Measurements from ENCODE around the gene MS4A1.
"Not testable (repeated sequence)": the region's sequence is repeated elsewhere in the genome, so short reads cannot be mapped to it uniquely, and the experiment has no call there.

The MS4A1 gene

DNA sequence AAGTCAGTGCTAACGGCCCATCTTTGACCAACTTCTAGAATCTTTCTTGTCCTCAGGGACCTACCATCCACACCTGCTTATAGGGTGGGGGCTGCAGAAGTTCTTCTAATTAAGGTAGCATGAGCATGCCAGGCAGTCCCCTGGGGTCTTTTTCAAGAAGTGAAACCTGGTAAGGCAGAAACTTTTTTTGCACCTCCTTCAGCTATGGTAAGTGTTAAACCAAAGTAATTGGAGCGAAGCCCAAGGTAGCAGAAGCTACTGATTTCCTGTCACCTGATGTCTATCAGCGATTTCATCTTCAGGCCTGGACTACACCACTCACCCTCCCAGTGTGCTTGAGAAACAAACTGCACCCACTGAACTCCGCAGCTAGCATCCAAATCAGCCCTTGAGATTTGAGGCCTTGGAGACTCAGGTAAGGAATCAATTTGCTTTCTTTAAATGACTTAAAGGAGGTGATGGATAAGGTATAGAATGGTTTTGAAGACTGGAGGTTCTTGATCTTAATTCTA lies at the start of gene MS4A1:
MS4A1 (plus strand) TSS at position 317 of the 512 bp plus-strand sequence. CDS start 6,528 bp downstream, outside the sequence.
- in situ Hi-C loops (cut with HindIII; ENCODE audit: low sequenced_read_pairs), result no loop called here

DNA sequence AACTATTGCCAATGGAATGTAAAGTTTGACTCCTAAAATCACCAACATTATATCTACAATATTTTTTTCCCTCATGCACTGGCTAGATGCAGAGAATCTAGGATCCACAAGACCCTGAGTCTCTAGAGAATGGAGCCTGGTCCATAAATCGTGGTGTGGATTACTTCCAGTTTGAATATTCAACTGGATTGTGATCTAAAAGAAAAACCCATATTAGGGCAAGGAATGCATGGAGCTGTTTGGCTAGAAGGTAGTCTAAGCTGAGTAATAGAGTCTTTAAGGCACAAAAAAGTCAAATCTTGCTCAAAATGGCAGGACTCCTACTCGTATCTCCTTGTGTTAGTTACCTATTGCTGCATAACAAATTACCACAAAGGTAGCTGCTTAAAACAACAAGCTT lies 35.6 kb upstream of the MS4A1 start:
- in situ Hi-C loops (cut with HindIII; ENCODE audit: low sequenced_read_pairs), result no loop called here

DNA sequence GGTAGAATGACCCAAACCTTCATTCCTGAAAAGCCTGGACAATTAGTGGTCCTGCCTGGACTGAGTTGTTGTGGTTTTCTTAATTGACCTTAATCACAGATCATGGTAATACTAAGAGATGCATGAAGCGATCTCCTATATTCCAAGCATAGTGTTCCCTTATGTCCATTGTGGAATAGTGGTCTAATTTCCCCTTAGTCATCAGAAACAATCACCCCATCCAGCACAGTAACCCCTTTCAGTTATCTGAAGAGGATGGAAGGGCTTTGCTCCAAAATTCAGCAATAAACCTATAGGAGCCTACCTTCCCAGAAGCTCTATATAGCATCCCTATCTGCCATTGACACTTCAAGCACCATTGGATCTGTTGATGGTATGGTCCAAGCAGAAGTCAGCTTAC lies 33.0 kb upstream of the MS4A1 start:
- in situ Hi-C loops (cut with HindIII; ENCODE audit: low sequenced_read_pairs), result no loop called here

DNA sequence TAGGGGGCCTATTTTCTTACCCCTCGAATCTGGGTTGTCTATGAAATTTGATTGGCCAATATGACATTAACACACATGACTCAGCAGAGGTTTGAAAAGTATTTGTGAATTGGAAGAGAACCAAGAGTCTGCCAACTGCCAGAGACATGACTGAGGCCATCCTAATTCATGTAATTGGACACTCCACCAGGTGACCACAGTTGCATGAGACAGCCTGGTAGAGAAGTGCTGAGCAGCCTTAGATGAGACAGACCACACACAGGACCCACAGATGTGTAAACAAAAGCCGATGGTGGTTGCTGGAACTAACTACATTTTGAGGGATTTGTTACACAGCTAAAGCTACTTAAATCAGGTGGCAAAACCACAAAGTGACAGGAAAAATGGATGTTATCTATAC lies 27.1 kb upstream of the MS4A1 start:
- in situ Hi-C loops (cut with HindIII; ENCODE audit: low sequenced_read_pairs), result loop anchor here (5.0 kb wide), 1 partner anchor 79 kb away; no protein-coding TSS in a partner anchor

DNA sequence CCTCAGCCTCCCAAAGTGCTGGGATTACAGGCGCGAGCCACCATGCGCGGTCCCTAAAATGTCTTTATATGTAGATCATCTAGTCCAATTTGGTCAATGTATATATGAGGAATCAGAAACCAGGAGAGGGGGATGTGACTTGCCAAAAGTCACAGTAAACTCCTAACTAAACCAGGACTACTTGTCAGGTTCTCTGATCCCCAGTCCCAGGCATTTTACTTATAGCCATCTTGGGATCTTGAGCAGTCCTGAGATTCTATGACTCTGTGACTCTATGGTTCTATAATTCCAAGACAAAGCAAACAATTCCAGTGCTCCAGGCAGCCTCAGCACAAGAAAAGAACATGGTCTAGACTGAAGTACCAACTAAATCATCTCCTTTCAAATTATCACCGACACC lies 26.4 kb upstream of the MS4A1 start, which contains the start of gene MS4A5:
MS4A5 (plus strand) TSS at position 301 of the 400 bp plus-strand sequence. CDS start 103 bp downstream, outside the sequence.
- in situ Hi-C loops (cut with HindIII; ENCODE audit: low sequenced_read_pairs), result loop anchor here (5.0 kb wide), 1 partner anchor 78 kb away; no protein-coding TSS in a partner anchor

DNA sequence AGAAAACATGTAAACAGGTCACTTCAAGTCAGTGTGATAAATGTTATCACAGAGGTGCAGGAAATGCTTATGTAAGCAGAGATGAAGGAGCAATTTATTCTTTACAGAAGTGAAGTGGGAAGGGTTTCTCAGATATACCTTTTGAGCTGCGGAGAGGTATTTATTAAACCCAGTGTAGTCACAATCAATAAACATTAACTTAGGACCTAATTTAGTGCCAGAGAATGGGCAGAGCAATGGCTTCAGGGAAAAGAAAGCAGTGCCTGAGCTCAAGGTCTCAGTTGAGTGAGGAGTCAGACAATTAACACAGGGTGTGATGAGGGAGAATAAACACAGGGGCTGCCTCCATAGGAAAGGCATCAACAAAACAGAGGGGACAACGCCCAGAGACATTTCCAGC lies 24.4 kb upstream of the MS4A1 start:
- in situ Hi-C loops (cut with HindIII; ENCODE audit: low sequenced_read_pairs), result no loop called here

DNA sequence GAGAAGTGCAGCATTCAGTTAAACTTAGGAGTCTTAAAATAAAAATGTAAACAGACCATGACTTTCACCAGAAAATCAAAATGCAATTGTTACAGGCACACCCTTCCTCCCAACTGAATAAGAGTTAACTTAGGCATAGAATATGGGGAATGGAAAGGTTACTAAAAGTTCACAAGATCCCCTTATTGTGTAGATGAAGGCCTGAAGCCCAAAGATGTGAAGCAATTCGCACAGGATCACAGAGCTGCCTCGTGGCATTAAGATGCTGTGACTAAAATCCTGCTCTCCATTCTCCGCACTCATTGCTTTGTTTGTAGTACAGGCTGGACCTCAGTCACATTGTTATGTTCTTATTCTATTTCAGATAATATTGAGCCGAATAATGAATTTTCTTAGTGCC lies 22.2 kb upstream of the MS4A1 start:
- in situ Hi-C loops (cut with HindIII; ENCODE audit: low sequenced_read_pairs), result no loop called here

DNA sequence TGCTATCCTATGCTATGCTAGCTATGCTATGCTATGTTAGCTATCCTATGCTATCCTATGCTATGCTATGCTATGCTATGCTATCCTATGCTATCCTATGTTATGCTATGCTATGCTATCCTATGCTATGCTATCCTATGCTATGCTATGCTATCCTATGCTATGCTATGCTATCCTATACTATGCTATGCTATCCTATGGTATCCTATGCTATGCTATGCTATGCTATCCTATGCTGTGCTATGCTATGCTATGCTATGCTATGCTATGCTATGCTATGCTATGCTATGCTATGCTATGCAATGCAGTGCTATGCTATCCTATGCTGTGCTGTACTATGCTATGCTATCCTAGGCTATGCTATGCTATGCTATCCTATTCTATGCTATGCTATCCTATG lies 8.6 kb upstream of the MS4A1 start:
- in situ Hi-C loops (cut with HindIII; ENCODE audit: low sequenced_read_pairs), result no loop called here

DNA sequence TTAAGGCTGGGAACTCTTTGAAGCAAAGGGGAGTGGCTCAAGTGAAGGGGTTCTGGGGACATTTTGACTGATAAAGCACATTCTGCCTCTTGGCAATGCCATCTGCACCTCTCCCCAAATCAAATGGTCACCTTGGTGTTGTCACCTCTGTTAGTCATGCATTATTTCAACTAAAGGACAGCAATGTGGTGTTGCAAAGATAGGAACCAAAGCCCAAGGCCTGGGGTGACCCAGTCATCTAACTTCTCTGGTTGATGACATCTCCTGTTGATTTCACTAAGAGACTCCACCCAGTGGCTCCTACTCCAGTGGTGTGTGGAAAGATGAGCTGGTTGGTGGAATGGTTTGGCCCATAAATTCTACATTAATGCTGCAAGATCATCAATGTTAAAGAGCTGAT lies 7.8 kb upstream of the MS4A1 start:
- in situ Hi-C loops (cut with HindIII; ENCODE audit: low sequenced_read_pairs), result no loop called here

DNA sequence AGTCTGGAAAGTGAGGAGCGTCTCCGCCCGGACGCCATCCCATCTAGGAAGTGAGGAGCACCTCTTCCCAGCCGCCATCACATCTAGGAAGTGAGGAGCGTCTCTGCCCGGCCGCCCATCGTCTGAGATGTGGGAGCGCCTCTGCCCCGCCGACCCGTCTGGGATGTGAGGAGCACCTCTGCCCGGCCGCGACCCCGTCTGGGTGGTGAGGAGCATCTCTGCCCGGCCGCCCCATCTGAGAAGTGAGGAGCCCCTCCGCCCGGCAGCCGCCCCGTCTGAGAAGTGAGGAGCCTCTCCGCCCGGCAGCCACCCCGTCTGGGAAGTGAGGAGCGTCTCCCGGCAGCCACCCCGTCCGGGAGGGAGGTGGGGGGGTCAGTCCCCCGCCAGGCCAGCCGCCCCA lies 4.5 kb upstream of the MS4A1 start:
- in situ Hi-C loops (cut with HindIII; ENCODE audit: low sequenced_read_pairs), result not testable (repeated sequence)

DNA sequence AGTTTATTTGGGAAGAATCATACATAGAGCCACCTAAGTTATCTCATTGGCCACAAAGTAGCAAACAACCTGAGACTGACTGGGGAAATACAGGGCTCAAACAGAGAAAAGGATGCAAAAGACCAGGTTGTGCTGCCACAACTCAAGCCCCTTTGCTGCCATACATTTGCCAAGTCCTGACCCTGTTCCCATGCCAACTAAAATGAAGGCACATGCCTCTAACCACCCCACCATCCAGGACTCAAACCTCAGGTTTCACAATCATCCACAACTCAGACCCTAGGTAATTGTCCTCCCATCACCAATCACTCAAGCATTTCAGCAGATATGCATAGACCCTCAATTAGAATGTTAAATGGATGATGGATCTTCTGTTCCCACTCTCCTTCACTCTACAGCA lies 1.4 kb upstream of the MS4A1 start:
- in situ Hi-C loops (cut with HindIII; ENCODE audit: low sequenced_read_pairs), result no loop called here

DNA sequence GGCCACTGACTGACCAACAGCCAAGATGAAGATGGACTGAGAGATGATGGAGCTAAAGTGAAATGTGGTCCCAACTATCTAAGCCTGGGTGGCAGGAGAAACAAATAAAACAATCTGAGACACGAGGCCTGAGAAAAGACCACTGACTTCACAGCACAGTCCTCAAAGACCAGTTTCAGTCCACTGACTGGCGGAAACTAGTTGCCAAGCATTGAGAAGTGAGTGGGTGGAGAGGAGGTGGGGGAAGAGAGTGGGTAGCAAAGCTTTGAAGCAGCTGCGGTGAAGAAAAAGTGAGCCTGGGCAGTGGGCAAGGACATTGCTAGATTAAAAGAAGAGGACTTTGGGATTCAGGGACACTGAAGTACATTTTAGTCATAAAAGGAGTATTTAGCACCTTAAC lies 1.9 kb downstream of the MS4A1 start:
- in situ Hi-C loops (cut with HindIII; ENCODE audit: low sequenced_read_pairs), result no loop called here

DNA sequence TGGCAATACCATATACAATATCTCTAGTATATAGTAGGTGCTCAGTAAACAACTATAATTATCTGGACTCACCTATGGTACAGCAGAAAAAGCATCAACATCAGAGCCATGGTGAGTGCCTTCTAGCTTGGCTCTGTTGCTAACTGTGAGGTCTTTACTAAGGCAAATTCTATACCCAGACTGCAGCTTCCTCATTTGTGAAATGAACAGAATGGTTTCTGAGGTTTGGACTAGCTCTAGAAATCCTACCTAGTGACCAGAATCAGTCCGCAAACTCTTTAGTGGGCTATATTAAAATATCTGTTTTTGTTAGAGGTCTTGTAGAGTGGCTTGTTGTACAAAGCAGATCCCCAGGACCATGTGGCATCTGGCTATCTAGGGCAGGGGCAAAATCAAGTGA lies 3.7 kb downstream of the MS4A1 start:
- in situ Hi-C loops (cut with HindIII; ENCODE audit: low sequenced_read_pairs), result no loop called here

DNA sequence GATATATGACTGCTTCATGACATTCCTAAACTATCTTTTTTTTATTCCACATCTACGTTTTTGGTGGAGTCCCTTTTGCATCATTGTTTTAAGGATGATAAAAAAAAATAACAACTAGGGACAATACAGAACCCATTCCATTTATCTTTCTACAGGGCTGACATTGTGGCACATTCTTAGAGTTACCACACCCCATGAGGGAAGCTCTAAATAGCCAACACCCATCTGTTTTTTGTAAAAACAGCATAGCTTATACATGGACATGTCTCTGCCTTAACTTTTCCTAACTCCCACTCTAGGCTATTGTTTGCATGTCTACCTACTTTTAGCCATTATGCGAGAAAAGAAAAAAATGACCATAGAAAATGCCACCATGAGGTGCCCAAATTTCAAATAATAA lies 13.2 kb downstream of the MS4A1 start:
- in situ Hi-C loops (cut with HindIII; ENCODE audit: low sequenced_read_pairs), result no loop called here

DNA sequence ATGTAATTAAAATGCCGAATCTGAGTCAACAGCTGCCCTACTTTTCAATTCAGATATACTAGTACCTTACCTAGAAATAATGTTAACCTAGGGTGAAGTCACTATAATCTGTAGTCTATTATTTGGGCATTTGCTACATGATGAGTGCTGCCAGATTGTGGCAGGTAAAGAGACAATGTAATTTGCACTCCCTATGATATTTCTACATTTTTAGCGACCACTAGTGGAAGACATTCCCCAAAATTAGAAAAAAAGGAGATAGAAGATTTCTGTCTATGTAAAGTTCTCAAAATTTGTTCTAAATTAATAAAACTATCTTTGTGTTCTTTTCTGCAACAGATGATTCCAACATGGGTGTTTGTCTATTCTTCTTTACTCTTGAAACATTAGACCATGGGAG lies 14.1 kb downstream of the MS4A1 start:
- in situ Hi-C loops (cut with HindIII; ENCODE audit: low sequenced_read_pairs), result no loop called here

DNA sequence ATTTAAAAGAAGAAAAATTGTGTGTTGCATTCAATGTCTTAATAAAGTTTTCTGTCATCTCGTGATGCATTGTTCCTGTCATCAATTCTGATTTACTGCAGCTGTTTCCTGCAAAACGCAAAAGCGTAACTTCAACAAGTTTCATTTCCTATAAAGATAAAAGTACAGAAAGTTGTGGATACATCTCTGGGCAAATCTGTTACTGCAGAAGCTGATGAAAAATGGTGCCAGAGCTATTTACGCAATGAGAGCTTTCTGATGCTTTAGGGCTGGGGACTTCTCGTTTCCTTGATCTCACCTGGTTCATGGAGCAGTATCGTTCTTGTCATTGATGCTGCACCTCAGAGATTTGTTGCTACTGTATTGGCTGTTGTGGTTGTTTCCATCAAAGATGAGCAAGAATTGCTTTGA lies 21.4 kb downstream of the MS4A1 start:
- in situ Hi-C loops (cut with HindIII; ENCODE audit: low sequenced_read_pairs), result no loop called here

DNA sequence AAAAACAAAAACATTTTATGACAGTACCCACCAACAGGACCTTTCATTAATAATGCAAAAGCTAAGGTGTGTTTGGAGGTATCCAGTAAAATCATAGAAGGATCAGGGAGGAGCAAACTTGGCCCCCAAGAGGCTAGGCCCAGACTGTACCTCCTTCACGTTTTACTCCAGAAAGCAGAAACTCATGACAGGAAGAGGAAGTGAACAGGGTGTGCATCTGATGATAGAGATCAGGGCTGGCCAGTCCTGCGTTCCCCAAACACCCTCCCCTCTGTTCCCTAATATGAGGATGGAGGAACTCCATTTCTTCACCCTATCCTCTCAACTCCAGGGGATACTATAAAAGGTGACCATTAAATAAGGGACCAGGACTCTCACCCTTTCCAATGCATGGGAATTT lies 26.7 kb downstream of the MS4A1 start:
- in situ Hi-C loops (cut with HindIII; ENCODE audit: low sequenced_read_pairs), result no loop called here

DNA sequence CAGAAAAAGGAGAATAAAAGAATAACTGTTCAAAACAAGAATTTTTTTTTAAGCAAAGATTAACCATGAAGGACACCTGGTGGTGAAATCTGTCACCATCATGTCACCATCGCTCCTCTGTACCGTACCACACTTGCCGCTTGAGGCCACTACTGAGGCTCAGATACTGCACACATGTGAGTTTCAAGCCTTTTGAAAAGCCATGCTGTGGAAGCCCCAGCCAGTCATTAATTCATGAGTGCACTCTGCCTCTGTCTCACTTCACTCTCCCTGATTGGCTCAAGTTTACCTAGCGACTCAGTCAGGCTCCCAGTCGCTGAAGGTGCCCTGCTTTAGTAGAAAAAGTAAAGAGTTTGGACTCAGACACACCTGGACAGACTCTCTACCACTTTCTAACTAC lies 30.3 kb downstream of the MS4A1 start:
- in situ Hi-C loops (cut with HindIII; ENCODE audit: low sequenced_read_pairs), result no loop called here

DNA sequence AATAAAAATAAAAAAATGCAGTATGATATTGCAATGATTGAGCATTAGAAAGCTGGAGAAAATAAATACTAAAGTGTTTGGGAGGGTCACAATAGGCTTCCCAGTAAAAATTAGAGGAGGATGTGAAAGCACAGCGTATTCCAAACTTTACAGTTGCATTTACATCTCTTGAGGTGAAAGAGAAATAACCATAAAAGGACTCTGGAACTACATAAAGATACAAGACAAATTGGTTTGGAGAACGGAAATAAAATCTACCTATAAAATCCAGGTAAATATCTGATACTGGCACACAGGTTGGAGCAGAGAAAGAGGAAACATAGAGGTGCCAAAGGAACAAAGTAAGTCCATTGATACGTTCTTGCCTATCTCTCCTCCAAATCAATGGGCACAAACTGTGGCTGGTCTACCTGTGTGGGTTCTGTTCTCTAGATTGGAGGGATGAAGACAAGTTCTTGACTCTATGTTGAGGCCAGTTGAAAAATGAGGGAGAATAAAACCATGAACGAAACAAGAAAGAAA lies 36.9 kb downstream of the MS4A1 start, which contains the start of gene MS4A12:
MS4A12 (plus strand) TSS at position 291 of the 522 bp plus-strand sequence. CDS start 4,541 bp downstream, outside the sequence.
- in situ Hi-C loops (cut with HindIII; ENCODE audit: low sequenced_read_pairs), result no loop called here

DNA sequence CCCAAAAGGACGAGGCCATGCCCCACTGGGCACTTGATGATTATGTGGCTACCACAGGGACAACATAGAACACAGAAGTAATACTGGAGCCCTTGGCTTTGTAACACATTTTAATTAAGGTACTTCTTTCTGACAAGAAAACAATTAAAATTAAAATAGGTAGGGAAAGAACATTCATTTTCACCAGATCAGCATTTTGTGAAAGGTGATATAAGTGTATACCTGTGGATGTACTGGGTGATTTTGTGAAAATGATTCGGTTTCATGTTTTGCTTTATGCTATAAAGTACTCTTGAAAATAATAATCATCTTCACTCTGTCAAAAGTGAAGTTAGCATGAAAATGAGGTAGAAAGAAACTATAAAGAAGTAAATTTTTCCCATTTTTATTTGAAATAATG lies 37.8 kb downstream of the MS4A1 start:
- in situ Hi-C loops (cut with HindIII; ENCODE audit: low sequenced_read_pairs), result no loop called here

DNA sequence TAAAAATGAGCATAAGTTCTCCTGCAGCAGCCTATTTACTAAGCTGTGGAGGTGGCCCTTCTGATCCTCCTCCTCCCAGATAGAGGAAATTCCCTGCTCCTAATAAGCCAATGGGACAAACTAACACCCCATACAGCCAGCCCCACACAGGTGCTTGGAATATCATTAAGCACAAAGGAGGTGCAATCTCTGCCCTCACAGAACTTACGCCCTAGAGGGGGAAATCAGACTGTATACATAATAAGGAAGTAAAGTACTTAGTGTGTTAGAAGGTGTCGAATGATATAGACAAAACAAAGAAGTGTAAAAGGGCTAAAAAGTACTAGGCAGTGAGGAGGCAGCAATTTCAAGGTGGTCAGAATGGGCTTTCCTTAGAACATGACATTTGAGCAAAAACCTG lies 42.8 kb downstream of the MS4A1 start:
- in situ Hi-C loops (cut with HindIII; ENCODE audit: low sequenced_read_pairs), result no loop called here

DNA sequence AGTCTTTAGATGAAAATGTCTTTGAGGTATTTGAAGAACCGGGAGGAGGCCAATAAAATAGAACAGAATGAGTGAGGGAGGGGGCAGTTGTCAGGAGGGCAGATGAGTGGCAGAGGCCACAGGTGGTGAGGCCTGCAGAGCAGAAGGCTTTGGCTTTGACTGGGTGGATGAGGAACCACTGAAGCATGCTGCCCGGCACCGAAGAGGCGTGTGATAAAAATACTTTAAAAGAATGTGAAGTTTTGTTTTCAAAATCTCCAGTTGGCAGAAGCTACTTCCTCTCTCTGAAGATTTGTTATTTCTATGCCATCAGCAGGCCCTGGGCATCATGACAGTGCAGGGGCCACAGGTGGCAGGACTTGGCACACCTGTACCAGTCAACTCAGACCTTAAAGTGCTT lies 43.2 kb downstream of the MS4A1 start:
- in situ Hi-C loops (cut with HindIII; ENCODE audit: low sequenced_read_pairs), result no loop called here
